HuH-7.5 (cell line): ENCODE results near the gene CMTM7.

Source experiments
- DNase-seq: peaks from one replicate; pipeline ENCODE4 v3.0.0; 2011; ENCODE audit warnings: low spot score

The CMTM7 gene, protein sequence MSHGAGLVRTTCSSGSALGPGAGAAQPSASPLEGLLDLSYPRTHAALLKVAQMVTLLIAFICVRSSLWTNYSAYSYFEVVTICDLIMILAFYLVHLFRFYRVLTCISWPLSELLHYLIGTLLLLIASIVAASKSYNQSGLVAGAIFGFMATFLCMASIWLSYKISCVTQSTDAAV

GRCh38 chr3:32391643-32392535, at the start of gene CMTM7:
CMTM7 (plus strand) TSS chr3:32391853; CDS start chr3:32391907, 54 bp downstream.
- peak; percentile 71 for DNase-seq

DNA sequence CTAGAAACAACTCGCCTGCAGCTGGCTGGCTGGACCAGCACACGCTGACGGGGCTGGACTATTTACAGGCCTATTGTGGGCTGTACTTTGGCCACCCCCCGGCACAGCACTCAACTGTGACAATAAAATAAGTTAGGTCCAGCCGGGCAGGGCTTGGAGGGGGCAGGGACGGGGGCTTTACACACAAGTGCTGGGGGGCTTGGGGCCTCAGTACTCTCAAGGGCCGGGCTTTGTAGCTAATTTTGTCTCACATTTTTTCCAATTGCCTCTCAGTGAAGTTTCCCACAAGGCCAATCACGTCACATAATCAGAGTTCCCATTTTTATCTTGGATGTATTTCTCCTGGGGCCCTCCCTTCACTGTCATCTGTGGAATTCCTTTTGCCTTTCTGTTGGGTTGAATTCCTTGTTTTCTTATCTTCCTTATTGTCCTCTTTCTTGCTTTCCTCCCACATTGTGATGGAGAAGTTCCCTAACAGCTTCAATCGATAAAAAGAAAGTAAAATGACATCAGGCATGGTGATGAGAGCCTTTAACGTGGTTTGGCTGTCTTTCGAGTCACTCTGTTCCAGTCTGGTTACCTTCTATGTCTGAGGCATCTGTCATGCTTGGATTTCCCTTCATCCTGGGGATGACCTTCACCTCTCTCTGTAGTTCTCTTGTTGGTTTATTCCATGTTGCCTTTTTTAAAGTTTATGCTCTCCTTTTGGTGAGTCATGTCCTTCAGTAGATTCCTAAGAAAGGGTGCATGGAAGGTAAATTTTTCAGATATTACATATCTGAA, 44.1 kb upstream of the CMTM7 start:
- DNase-seq, result no peak

DNA sequence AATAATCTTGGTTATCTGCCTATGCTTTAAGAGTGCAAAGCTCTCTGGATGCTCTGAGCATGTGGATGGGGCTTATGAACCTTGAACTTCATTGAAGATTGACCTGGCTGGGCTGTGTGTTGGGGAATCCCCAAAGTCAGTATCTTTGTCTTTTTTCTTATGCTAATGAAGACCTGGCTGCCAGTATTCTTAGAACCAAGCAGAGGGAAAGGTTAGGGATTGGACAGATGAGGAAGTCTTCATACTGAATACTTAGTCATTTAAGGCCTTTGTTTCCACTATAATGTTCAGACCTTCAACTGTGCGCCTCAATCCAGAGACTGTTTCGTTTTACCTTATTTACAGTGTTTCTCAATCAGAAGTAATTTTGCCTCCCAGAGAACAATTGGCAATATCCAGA, 42.5 kb upstream of the CMTM7 start:
- no peak for DNase-seq

DNA sequence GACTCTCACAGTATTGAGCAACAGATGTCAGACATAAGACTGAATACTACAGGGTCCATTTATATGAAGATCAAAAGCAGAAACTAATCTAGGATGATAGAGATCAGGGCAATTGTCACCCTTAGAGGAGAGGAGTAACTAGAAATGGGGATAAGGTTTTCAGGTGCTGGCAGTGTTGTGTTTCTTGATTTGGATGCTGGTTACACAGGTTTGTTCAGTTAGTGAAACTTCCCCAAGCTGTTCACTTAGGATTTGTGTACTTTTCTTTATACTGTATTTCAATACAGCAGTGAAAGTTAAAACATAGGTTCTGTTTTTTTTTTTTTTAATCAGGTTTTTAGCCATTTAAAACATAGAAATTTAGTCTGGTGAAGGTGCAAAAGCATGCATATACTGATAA, 39.1 kb upstream of the CMTM7 start:
- no peak for DNase-seq

DNA sequence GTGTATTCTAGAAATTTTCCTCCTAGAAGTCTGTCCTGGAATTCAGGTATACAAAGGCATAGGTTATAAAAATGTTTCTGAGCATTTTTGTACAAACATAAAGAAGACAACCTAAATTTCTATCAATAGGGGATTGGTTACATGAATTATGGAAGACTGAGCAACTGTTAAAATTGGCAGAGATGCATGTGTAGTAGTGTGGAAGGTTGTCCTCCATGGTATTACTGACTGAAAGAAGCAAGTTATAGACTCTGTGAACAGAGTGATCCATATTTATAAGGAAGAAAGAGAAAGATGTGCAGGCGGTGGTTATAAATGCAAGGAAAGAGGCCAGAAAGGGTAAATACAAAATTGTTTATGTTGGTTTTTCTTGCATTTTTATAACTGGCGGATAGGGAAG, 38.3 kb upstream of the CMTM7 start:
- no peak for DNase-seq

- DNase-seq, result no peak
Measured at GRCh38 chr3:32354362-32354778, 37.3 kb upstream of the CMTM7 start.

DNA sequence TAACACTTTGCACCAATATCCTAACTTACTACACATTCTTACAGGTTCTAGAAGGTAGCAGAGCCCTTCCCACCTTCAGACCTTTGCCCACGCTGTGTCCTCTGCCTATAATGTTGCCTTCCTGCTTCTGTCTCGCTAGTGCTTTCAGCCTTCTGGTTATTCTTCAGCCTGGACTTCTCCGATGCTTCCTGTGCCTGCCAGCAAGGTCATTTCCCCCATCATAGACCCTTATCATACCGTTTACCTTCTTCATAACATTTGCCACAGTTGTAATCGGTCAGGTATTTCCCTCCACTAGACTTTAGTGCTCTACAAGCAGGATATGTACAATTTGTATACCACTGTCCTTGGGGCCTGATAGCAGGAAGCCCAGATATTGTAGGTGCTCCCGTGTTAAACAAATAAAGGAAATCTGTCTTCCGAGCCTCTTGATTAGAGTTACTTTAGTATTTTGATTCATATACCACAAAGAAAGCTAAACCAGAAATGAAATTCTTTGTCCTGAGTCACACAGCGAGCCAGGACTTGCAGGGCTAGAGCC, 35.8 kb upstream of the CMTM7 start:
- DNase-seq, result no peak

- DNase-seq, result peak; percentile 29
Measured at GRCh38 chr3:32359766-32360492, 31.7 kb upstream of the CMTM7 start.

GRCh38 chr3:32360493-32360827, 31.2 kb upstream of the CMTM7 start:
- DNase-seq, result no peak

DNA sequence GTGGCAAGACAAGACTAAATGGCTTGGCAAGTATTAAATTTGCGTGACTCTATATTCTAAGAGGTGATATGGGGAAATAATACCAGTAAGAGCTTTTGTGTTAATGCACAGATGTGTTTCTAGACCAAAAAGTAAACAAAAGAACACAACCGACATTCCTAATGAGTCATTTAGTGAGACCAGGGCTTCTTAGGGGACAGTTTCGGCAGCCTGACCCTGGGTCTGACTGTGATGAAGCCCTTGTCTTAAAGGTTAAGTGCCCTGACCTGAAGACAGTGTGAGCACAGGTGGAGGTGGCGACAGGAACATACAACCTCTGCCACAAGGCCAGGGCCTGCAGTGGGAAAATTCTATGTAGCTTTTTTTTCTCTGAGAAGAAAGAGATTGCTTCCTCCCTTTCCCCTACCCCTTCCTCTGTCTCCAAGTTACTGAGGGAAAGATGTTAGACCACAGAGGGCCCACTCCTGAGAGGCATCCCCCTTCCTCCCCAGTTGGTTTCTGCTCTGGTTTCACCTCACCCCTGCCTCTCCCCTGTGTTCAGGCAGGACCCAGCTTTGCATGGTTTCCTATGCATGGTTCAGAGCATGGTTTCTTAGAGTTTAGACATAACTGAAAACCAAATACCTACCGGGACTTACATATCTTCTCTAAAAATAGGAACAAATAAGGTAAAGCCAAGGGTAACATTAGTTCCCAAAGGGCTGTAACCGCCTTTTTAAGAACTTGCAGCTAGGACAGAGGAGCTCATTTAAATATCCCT, 24.8 kb upstream of the CMTM7 start:
- DNase-seq, result no peak

DNA sequence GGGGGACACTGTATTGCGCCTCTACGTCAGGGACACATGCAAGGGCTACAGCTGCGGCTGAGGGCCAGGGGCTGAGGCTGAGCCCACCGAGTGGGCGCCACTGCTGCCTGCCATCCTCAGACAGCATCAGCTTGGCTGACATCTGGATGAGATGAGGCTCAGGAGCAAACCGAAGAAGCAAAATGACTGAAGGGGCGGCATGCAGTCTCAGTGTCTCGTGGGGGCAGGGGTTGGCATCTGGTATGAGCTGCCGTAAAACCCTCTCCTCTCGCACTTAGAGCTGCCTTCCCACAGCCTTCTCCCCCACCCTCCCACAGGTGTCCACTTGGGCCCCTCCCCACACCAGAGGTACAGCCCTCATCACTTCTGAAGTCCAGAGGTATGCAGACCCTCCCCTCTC, 24.2 kb upstream of the CMTM7 start:
- DNase-seq, result no peak

- DNase-seq, result no peak
Measured at GRCh38 chr3:32371461-32372212, 20.0 kb upstream of the CMTM7 start.

DNA sequence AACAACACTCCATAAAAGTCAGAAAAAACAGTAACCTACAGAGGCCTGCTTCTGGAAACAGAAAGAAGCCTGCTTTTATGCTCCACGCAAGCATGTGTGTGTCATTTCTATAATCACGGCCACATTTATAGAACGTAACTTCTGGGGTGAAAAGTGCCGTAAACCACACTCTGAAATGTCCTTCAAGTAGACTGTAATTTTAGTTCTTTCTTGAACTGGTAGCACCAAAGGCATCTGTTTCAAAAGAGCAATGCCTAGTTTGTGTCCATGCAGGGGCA, 19.5 kb upstream of the CMTM7 start:
- no peak for DNase-seq

- DNase-seq, result no peak
Measured at GRCh38 chr3:32373276-32373675, 18.4 kb upstream of the CMTM7 start.

- DNase-seq, result no peak
Measured at GRCh38 chr3:32373844-32374243, 17.8 kb upstream of the CMTM7 start.

GRCh38 chr3:32374788-32375595, 16.7 kb upstream of the CMTM7 start:
- DNase-seq, result peak; percentile 48

- no peak for DNase-seq
Measured at GRCh38 chr3:32375596-32375930, 16.1 kb upstream of the CMTM7 start.

- no peak for DNase-seq
Measured at GRCh38 chr3:32376115-32376514, 15.5 kb upstream of the CMTM7 start.

DNA sequence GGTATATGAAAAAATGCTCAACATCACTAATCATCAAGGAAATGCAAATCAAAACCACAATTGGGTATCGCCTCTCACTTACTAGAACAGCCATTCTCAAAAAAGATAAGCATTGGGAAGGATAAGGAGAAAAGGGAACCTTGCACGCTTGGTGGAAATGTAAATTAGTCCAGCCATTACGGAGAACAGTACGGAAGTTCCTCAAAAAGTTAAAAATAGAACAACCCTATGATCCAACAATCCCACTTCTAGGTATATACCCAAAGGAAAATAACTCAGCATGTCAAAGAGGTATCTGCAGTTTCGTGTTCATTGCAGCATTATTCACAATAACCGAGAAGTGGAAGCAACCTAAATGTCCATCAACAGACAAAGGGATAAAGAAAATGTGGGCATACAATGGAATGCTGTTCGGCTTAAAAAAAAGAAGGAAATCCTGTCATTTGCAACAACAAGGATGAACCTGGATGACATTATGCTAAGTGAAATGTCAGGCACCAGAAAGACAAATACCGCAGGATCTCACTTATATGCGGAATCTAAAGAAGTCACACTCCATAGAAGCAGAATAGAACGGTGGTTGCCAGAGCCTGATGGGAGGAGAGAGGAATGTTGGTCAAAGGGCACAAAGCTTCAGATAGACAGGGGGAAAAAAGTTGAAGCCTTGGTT, 11.7 kb upstream of the CMTM7 start:
- no peak for DNase-seq
